Keratinocyte (primary cell): ENCODE data around the gene HMGCS1. TPM values are rescaled to one million over a fixed set of nuclear protein-coding genes. Genes with fewer than 3 reads are reported as not detected.

Source experiments
- DNase-seq: peaks from one replicate; pipeline ENCODE4 v3.0.0-alpha.2; 2011; ENCODE audit warnings: low read depth, missing footprints, low spot score
- FAIRE-seq: peaks from 2 replicates; lab custom pipeline; 2011; peaks lifted over from hg19 to GRCh38; lab: Jason Lieb, UNC
- H2AFZ ChIP-seq: 2 replicates; pipeline ENCODE4 v1.6.0; 2012; ENCODE audit warnings: low read length, control low read depth, inconsistent platforms; ENCODE audit not compliant: control insufficient read depth
- H3K27ac ChIP-seq: 2 replicates; pipeline ENCODE4 v1.5.1; 2011; ENCODE audit warnings: low read length; ENCODE audit not compliant: control insufficient read depth, insufficient read depth
- H3K27me3 ChIP-seq: 3 replicates; pipeline ENCODE4 v1.6.0; 2011; ENCODE audit warnings: low read length; ENCODE audit not compliant: control insufficient read depth, insufficient read depth; ENCODE audit errors: extremely low read depth
- H3K36me3 ChIP-seq, 2 experiments: 2 replicates in 1 of 2; 3 replicates in 1 of 2; pipeline ENCODE4 v1.5.1; 2011; ENCODE audit warnings: low read length in 2 of 2, mild to moderate bottlenecking in 1 of 2; ENCODE audit not compliant: control insufficient read depth in 2 of 2, insufficient read depth in 2 of 2; ENCODE audit errors: extremely low read depth in 1 of 2
- H3K4me1 ChIP-seq: 3 replicates; pipeline ENCODE4 v1.5.1; 2011; ENCODE audit warnings: low read length; ENCODE audit not compliant: control insufficient read depth, insufficient read depth; ENCODE audit errors: extremely low read depth
- H3K4me2 ChIP-seq: 3 replicates; pipeline ENCODE4 v1.6.0; 2011; ENCODE audit warnings: low read depth, low read length; ENCODE audit not compliant: control insufficient read depth, insufficient read depth; ENCODE audit errors: extremely low read depth
- H3K4me3 ChIP-seq, 3 experiments: fragments of 200-600 bp in 1 of 3; sonication (generic) in 1 of 3; 2 replicates in 2 of 3; 3 replicates in 1 of 3; pipeline ENCODE4 v1.5.1; 2011 to 2016; ENCODE audit warnings: low read length in 3 of 3, mild to moderate bottlenecking in 3 of 3, control low read depth in 2 of 3, inconsistent platforms in 1 of 3, low read depth in 1 of 3, mixed read lengths in 1 of 3, mixed run types in 1 of 3, moderate library complexity in 1 of 3; ENCODE audit not compliant: control insufficient read depth in 2 of 3, insufficient read depth in 2 of 3; ENCODE audit errors: extremely low read depth in 1 of 3
- H3K79me2 ChIP-seq: 2 replicates; pipeline ENCODE4 v1.6.0; 2012; ENCODE audit warnings: low read length; ENCODE audit not compliant: control insufficient read depth, insufficient read depth
- H3K9ac ChIP-seq: 3 replicates; pipeline ENCODE4 v1.6.0; 2011; ENCODE audit warnings: low read length; ENCODE audit not compliant: control insufficient read depth, insufficient read depth; ENCODE audit errors: extremely low read depth
- H3K9me1 ChIP-seq: 3 replicates; pipeline ENCODE4 v1.6.0; 2011; ENCODE audit warnings: low read length; ENCODE audit not compliant: control insufficient read depth, insufficient read depth; ENCODE audit errors: extremely low read depth
- H3K9me3 ChIP-seq: 2 replicates; pipeline ENCODE4 v1.5.1; 2012; ENCODE audit warnings: low read depth, low read length; ENCODE audit not compliant: control insufficient read depth
- H4K20me1 ChIP-seq: 3 replicates; pipeline ENCODE4 v1.6.0; 2011; ENCODE audit warnings: low read length; ENCODE audit not compliant: control insufficient read depth, insufficient read depth; ENCODE audit errors: extremely low read depth
- CTCF ChIP-seq, 3 experiments: IDR thresholded peaks in 1 of 3; conservative IDR thresholded peaks in 1 of 3; optimal IDR thresholded peaks in 1 of 3; 2 replicates in 2 of 3; 3 replicates in 1 of 3; pipeline versions ENCODE3 to v1.5.1; 2011; ENCODE audit warnings: low read length in 3 of 3, mild to moderate bottlenecking in 3 of 3, moderate library complexity in 2 of 3, control low read depth in 1 of 3, inconsistent platforms in 1 of 3; ENCODE audit not compliant: insufficient read depth in 2 of 3; ENCODE audit errors: extremely low read depth in 1 of 3
- EZH2 ChIP-seq: IDR thresholded peaks from one replicate; pipeline ENCODE4 v1.6.1; 2012; ENCODE audit warnings: inconsistent platforms, mild to moderate bottlenecking, low read length, moderate library complexity
- dilution Hi-C: fragments of 300-500 bp; cut with MboI; formaldehyde crosslinking; loops from one replicate; pipeline ENCODE4 v1.7.0; 2020; ENCODE audit warnings: low sequenced_read_pairs; ENCODE audit not compliant: extremely low pct_ligation_motif_present
- polyA plus RNA-seq, 5 experiments: library from polyadenylated mRNA; depleted of rRNA in 3 of 5; stranded (reverse) in 3 of 5; stranded (forward) in 1 of 5; unstranded in 1 of 5; fragments of >200 nt; gene quantifications; 1 replicate in 1 of 5; 2 replicates in 3 of 5; 3 replicates in 1 of 5; pipeline versions ENCODE4 v1.2.1 to v1.2.3, GENCODE V29; 2011 to 2012; ENCODE audit warnings: missing spikeins in 2 of 5, low read depth in 1 of 5, low replicate concordance in 1 of 5

The HMGCS1 gene
- polyA plus RNA-seq, 1 donor (not counting 4 experiments of a cell fraction or from before 2014, with no cell fraction given): 512 TPM

GRCh38 chr5:43352131-43352530 lies 38.9 kb upstream of the HMGCS1 start:
- no peak for DNase-seq
- dilution Hi-C loops: no loop called here
- Histone ChIP-seq H3K4me3 (no peak overlapping the region), H3K9me3 (no peaks in the 10 kb centered on the region), H3K9me1 (no peaks in the 10 kb centered on the region), H3K4me1 (peaks cover 11% of the 10 kb centered on the region), H3K9ac (no peak overlapping the region), H4K20me1 (no peaks in the 10 kb centered on the region), H3K4me2 (no peak overlapping the region), H3K36me3 (no peaks in the 10 kb centered on the region), H3K79me2 (no peaks in the 10 kb centered on the region), H2AFZ (no peak overlapping the region), H3K27me3 (no peaks in the 10 kb centered on the region), H3K27ac (no peak overlapping the region)
- FAIRE-seq: peak; percentile 44
- TF ChIP-seq EZH2 (no peak), CTCF (optimal IDR thresholded peaks at IDR 0.05 in 1 of 3, IDR thresholded peaks at IDR 0.05 in 1 of 3, conservative IDR thresholded peaks at IDR 0.05 in 1 of 3; ENCODE audit: extremely low read depth in 1 of 3, insufficient read depth in 2 of 3, low read length in 3 of 3) (no peak)

- Histone ChIP-seq H2AFZ (no peak overlapping the region), H3K4me3 (no peak overlapping the region), H3K27ac (no peak overlapping the region), H3K9ac (no peak overlapping the region), H3K36me3 (no peaks in the 10 kb centered on the region), H3K27me3 (no peaks in the 10 kb centered on the region), H3K79me2 (no peaks in the 10 kb centered on the region), H3K4me1 (peaks cover 6% of the 10 kb centered on the region), H3K4me2 (no peak overlapping the region), H3K9me1 (no peaks in the 10 kb centered on the region), H3K9me3 (no peaks in the 10 kb centered on the region), H4K20me1 (no peaks in the 10 kb centered on the region)
- FAIRE-seq (no peak), DNase-seq (no peak)
- TF ChIP-seq CTCF (optimal IDR thresholded peaks at IDR 0.05 in 1 of 3, IDR thresholded peaks at IDR 0.05 in 1 of 3, conservative IDR thresholded peaks at IDR 0.05 in 1 of 3; ENCODE audit: extremely low read depth in 1 of 3, insufficient read depth in 2 of 3, low read length in 3 of 3) (no peak), EZH2 (no peak)
- dilution Hi-C loops: no loop called here
Observed at GRCh38 chr5:43348861-43349363, 35.7 kb upstream of the HMGCS1 start.
